BJ (cell line): ENCODE results near the gene GPR137. TPM values are rescaled to one million over a fixed set of nuclear protein-coding genes. Genes with fewer than 3 reads are reported as not detected.

Experiments
- CTCF ChIA-PET: fragments of 350-600 bp; formaldehyde crosslinking; extraction: SDS; loops from one replicate; lab custom pipeline; 2021; ENCODE audit warnings: antibody characterized with exemption, inconsistent platforms; lab: Yijun Ruan, JAX
- POLR2A ChIA-PET: fragments of 300-600 bp; sonication (Branson Sonifier 250); formaldehyde crosslinking; extraction: SDS; loops from one replicate; lab custom pipeline; 2021; ENCODE audit warnings: antibody characterized with exemption; lab: Charles Lee
- DNase-seq: peaks from one replicate; pipeline ENCODE4 v3.0.0-alpha.2; 2011; ENCODE audit warnings: low read depth
- H3K27me3 ChIP-seq: 2 replicates; pipeline ENCODE4 v1.6.0; 2011; ENCODE audit warnings: low read length; ENCODE audit not compliant: control insufficient read depth, insufficient read depth
- H3K36me3 ChIP-seq: 2 replicates; pipeline ENCODE4 v1.5.1; 2011; ENCODE audit warnings: low read length; ENCODE audit not compliant: control insufficient read depth, insufficient read depth
- H3K4me3 ChIP-seq: 2 replicates; pipeline ENCODE4 v1.5.1; 2011; ENCODE audit warnings: low read depth, mild to moderate bottlenecking, control low read depth, low read length
- polyA plus RNA-seq: library from polyadenylated mRNA; depleted of rRNA; stranded (reverse); fragments of >200 nt; gene quantifications from 2 replicates; pipeline ENCODE4 v1.2.3, GENCODE V29; 2011
- TF ChIP-seq, protein P1 (sequence below): IDR thresholded peaks from 2 replicates; pipeline ENCODE4 v1.5.1; 2011; ENCODE audit warnings: low read depth, mild to moderate bottlenecking, control low read depth, inconsistent platforms, low read length, moderate library complexity; ENCODE audit not compliant: insufficient read depth

The GPR137 gene
- polyA plus RNA-seq, 1 experiment: 33.7 TPM

- ChIA-PET CTCF (interaction anchor here (0.8 to 1.6 kb wide), 5 partner anchors 9 to 32 kb away, joined by 3 to 5 read pairs (median 3); no protein-coding TSS in a partner anchor), POLR2A (interaction anchor here (0.7 kb wide), 1 partner anchor 18 kb away, joined by 10 read pairs; no protein-coding TSS in a partner anchor)
- no peak for DNase-seq
- peaks cover 15% of the 10 kb centered on the region for H3K36me3 ChIP-seq
- TF ChIP-seq, protein P1, sequence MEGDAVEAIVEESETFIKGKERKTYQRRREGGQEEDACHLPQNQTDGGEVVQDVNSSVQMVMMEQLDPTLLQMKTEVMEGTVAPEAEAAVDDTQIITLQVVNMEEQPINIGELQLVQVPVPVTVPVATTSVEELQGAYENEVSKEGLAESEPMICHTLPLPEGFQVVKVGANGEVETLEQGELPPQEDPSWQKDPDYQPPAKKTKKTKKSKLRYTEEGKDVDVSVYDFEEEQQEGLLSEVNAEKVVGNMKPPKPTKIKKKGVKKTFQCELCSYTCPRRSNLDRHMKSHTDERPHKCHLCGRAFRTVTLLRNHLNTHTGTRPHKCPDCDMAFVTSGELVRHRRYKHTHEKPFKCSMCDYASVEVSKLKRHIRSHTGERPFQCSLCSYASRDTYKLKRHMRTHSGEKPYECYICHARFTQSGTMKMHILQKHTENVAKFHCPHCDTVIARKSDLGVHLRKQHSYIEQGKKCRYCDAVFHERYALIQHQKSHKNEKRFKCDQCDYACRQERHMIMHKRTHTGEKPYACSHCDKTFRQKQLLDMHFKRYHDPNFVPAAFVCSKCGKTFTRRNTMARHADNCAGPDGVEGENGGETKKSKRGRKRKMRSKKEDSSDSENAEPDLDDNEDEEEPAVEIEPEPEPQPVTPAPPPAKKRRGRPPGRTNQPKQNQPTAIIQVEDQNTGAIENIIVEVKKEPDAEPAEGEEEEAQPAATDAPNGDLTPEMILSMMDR: no peak
- no peaks in the 10 kb centered on the region for H3K27me3 ChIP-seq
- H3K4me3 ChIP-seq: no peak overlapping the region
Observed at GRCh38 chr11:64324692-64325469, 39.2 kb downstream of the GPR137 start.

- ChIA-PET POLR2A (no interaction called here), CTCF (interaction anchor here (0.8 to 0.9 kb wide), 2 partner anchors 14 to 23 kb away, joined by 3 read pairs; no protein-coding TSS in a partner anchor)
- TF ChIP-seq, protein P1: no peak
- H3K36me3 ChIP-seq: peaks cover 6% of the 10 kb centered on the region
- DNase-seq: no peak
- no peak overlapping the region for H3K4me3 ChIP-seq
- H3K27me3 ChIP-seq: no peaks in the 10 kb centered on the region
Observed at GRCh38 chr11:64327375-64327774, 41.7 kb downstream of the GPR137 start.

GRCh38 chr11:64327993-64328392 lies 42.3 kb downstream of the GPR137 start:
- peaks cover 2% of the 10 kb centered on the region; the same call in 1 of the 2 replicates for H3K36me3 ChIP-seq
- no peaks in the 10 kb centered on the region for H3K27me3 ChIP-seq
- no peak overlapping the region for H3K4me3 ChIP-seq
- ChIA-PET CTCF (no interaction called here), POLR2A (no interaction called here)
- no peak for DNase-seq
- TF ChIP-seq, protein P1: no peak

DNA sequence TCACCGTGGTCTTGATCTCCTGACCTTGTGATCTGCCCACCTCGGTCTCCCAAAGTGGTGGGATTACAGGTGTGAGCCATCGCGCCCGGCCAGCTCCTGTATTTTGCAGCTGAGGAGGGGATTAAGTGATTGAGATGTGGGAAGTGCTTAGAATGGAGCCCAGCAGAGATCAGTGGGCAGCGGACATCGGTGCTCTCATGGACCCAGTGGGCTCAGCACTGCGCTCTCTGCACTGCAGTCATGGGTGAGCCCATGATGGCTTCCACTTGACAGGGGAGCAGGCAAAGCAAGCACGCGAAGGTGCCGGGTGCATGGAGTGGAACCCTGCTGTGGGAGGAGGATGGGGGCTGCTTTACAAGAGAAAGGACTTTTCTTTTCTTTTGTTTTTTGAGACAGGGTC lies 45.2 kb downstream of the GPR137 start:
- no peaks in the 10 kb centered on the region for H3K36me3 ChIP-seq
- TF ChIP-seq, protein P1: no peak
- ChIA-PET POLR2A (no interaction called here), CTCF (interaction anchor here (0.8 to 3.1 kb wide), 12 partner anchors 8 to 126 kb away, joined by 3 to 28 read pairs (median 5); partner anchors contain the start of genes CCDC88B and PLCB3)
- no peak for DNase-seq
- no peaks in the 10 kb centered on the region for H3K27me3 ChIP-seq
- no peak overlapping the region for H3K4me3 ChIP-seq
